ENCODE data around the gene GASK1A. TPM values are rescaled to one million over a fixed set of nuclear protein-coding genes. Genes with fewer than 3 reads are reported as not detected.

GASK1A gene
- total and polyA plus RNA-seq, 4 donors, result 0.79 to 22.8 (median 4.6) TPM

DNA sequence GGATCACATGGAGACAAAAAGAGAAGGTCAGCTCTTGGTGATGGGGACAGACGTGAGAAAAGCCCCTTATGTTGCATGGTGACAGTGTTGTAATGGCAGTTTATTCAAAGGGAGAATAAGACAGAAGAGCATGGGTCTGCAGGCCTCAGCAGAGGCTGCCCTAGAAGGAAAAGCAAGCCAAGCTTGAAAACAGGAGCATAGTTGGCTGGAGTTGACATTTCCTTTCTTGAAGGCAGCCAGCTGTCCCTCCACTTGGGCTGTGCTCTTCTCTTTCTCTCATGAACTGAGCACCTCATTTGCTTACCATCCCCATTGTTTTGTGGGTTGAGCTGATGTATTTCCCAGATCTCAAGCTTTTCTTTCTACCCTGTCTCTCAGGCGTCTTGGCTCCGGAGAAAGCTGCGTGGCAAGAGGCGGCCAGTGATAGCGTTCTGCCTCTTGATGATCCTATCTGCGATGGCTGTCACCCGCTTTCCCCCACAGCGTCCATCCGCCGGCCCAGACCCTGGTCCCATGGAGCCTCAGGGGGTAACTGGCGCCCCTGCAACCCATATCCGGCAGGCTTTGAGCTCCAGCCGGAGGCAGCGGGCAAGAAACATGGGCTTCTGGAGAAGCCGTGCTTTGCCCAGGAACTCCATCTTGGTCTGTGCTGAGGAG is 52.9 kb downstream of the GASK1A start:
- WGBS, result 94% methylated on average over 16 of the region's 16 CpGs
- H3K4me3 ChIP-seq (ENCODE audit: low read depth in 1 of 3, low read length in 3 of 3), result no peak overlapping the region
- H3K36me3 ChIP-seq (ENCODE audit: control insufficient read depth in 4 of 4, insufficient read depth in 3 of 4, low read depth in 1 of 4, low read length in 3 of 4), result peaks cover 0 to 17% (median 0%) of the 10 kb centered on the region in 4 donors
- no peak overlapping the region for H3K9ac ChIP-seq (ENCODE audit: low read depth in 1 of 2, low read length in 2 of 2)
- peaks cover 0 to 4% (median 0%) of the 10 kb centered on the region in 4 donors for H3K4me1 ChIP-seq (ENCODE audit: control insufficient read depth in 4 of 4, insufficient read depth in 4 of 4, low read length in 3 of 4)
- H3K27me3 ChIP-seq (ENCODE audit: control insufficient read depth in 4 of 4, insufficient read depth in 4 of 4, low read length in 3 of 4), result no peaks in the 10 kb centered on the region
- TF ChIP-seq FOXA1 (IDR thresholded peaks at IDR 0.05) (no peak), RAD21 (IDR thresholded peaks at IDR 0.05) (no peak), RXRA (IDR thresholded peaks at IDR 0.05) (no peak), GABPA (IDR thresholded peaks at IDR 0.05 in 1 of 2, conservative IDR thresholded peaks at IDR 0.05 in 1 of 2) (no peak), FOXA2 (IDR thresholded peaks at IDR 0.05) (no peak), NR2F2 (IDR thresholded peaks at IDR 0.05) (no peak), TAF1 (conservative IDR thresholded peaks at IDR 0.05) (no peak), SP1 (IDR thresholded peaks at IDR 0.05) (no peak), EGR1 (IDR thresholded peaks at IDR 0.05; ENCODE audit: low read depth in 2 of 2) (no peak)
- TF ChIP-seq, protein P1, sequence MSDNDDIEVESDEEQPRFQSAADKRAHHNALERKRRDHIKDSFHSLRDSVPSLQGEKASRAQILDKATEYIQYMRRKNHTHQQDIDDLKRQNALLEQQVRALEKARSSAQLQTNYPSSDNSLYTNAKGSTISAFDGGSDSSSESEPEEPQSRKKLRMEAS (IDR thresholded peaks at IDR 0.05), result no peak
- TF ChIP-seq, protein P2, sequence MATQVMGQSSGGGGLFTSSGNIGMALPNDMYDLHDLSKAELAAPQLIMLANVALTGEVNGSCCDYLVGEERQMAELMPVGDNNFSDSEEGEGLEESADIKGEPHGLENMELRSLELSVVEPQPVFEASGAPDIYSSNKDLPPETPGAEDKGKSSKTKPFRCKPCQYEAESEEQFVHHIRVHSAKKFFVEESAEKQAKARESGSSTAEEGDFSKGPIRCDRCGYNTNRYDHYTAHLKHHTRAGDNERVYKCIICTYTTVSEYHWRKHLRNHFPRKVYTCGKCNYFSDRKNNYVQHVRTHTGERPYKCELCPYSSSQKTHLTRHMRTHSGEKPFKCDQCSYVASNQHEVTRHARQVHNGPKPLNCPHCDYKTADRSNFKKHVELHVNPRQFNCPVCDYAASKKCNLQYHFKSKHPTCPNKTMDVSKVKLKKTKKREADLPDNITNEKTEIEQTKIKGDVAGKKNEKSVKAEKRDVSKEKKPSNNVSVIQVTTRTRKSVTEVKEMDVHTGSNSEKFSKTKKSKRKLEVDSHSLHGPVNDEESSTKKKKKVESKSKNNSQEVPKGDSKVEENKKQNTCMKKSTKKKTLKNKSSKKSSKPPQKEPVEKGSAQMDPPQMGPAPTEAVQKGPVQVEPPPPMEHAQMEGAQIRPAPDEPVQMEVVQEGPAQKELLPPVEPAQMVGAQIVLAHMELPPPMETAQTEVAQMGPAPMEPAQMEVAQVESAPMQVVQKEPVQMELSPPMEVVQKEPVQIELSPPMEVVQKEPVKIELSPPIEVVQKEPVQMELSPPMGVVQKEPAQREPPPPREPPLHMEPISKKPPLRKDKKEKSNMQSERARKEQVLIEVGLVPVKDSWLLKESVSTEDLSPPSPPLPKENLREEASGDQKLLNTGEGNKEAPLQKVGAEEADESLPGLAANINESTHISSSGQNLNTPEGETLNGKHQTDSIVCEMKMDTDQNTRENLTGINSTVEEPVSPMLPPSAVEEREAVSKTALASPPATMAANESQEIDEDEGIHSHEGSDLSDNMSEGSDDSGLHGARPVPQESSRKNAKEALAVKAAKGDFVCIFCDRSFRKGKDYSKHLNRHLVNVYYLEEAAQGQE (IDR thresholded peaks at IDR 0.05), result no peak
- TF ChIP-seq, protein P3, sequence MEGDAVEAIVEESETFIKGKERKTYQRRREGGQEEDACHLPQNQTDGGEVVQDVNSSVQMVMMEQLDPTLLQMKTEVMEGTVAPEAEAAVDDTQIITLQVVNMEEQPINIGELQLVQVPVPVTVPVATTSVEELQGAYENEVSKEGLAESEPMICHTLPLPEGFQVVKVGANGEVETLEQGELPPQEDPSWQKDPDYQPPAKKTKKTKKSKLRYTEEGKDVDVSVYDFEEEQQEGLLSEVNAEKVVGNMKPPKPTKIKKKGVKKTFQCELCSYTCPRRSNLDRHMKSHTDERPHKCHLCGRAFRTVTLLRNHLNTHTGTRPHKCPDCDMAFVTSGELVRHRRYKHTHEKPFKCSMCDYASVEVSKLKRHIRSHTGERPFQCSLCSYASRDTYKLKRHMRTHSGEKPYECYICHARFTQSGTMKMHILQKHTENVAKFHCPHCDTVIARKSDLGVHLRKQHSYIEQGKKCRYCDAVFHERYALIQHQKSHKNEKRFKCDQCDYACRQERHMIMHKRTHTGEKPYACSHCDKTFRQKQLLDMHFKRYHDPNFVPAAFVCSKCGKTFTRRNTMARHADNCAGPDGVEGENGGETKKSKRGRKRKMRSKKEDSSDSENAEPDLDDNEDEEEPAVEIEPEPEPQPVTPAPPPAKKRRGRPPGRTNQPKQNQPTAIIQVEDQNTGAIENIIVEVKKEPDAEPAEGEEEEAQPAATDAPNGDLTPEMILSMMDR (IDR thresholded peaks at IDR 0.05; ENCODE audit: low read depth, low read length, missing input control), result no peak
- TF ChIP-seq, protein P4, sequence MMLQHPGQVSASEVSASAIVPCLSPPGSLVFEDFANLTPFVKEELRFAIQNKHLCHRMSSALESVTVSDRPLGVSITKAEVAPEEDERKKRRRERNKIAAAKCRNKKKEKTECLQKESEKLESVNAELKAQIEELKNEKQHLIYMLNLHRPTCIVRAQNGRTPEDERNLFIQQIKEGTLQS (IDR thresholded peaks at IDR 0.05), result no peak
- TF ChIP-seq, protein P5, sequence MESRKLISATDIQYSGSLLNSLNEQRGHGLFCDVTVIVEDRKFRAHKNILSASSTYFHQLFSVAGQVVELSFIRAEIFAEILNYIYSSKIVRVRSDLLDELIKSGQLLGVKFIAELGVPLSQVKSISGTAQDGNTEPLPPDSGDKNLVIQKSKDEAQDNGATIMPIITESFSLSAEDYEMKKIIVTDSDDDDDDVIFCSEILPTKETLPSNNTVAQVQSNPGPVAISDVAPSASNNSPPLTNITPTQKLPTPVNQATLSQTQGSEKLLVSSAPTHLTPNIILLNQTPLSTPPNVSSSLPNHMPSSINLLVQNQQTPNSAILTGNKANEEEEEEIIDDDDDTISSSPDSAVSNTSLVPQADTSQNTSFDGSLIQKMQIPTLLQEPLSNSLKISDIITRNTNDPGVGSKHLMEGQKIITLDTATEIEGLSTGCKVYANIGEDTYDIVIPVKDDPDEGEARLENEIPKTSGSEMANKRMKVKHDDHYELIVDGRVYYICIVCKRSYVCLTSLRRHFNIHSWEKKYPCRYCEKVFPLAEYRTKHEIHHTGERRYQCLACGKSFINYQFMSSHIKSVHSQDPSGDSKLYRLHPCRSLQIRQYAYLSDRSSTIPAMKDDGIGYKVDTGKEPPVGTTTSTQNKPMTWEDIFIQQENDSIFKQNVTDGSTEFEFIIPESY (IDR thresholded peaks at IDR 0.05), result no peak
- no peak overlapping the region for H3K27ac ChIP-seq (ENCODE audit: low read depth in 1 of 2, low read length in 2 of 2)
- no peak for DNase-seq (ENCODE audit: low spot score)
- no peaks in the 10 kb centered on the region for H3K9me3 ChIP-seq (ENCODE audit: control insufficient read depth in 4 of 4, low read length in 3 of 4)
